ENCODE measurements around the gene ST3GAL3.

Gene ST3GAL3, protein sequence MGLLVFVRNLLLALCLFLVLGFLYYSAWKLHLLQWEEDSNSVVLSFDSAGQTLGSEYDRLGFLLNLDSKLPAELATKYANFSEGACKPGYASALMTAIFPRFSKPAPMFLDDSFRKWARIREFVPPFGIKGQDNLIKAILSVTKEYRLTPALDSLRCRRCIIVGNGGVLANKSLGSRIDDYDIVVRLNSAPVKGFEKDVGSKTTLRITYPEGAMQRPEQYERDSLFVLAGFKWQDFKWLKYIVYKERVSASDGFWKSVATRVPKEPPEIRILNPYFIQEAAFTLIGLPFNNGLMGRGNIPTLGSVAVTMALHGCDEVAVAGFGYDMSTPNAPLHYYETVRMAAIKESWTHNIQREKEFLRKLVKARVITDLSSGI

DNA sequence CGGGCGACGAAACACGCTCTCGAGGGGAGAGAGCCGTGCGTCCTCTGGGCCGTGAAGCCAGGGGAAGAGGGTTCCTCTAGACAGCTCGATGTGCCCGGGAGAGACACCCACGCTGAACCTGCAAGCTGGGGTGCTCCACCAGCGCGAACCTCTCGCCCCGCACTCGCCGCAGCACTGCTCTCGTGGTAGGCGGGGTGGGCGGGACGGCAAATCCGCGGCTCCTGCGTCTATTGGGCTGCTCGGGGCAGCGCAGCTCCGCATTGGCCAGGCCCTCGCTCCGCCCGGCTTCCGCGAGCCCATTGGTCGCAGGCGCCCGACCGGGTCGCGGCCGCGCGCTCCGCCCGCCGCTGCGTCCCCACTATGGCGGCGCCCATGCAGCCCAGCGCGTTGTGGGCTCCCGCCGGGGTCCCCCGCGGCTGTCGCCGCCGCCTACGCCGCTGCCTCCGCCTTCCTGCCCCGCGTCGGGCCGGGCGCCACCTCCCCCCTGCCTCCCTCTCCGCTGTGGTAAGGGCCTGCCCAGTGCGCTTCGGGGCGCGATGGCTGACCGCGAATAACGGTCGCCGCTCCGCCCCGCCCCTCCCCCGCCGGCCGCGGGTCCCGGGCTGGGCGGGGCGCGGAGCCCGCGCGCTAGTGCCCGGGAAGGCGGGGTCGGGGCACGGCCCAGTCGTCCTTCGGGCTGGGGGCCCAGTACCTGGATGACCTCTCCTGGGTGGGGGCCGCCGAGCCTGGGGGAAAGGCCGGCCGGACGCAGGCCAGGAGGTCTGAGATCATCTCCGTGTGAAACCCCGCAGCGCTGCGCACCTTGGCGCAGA is at the start of gene ST3GAL3:
ST3GAL3 (plus strand) TSS at position 347 of the 812 bp plus-strand sequence. CDS start 28,727 bp downstream, outside the sequence.
- H3K9ac ChIP-seq (ENCODE audit: low read depth in 1 of 2, low read length in 2 of 2), result peak within 1 kb of the TSS; percentile 66 to 84
- no peaks in the 10 kb centered on the region for H3K9me3 ChIP-seq (ENCODE audit: control insufficient read depth in 1 of 2, low read length in 2 of 2)
- peaks cover 16 to 18% of the 10 kb centered on the region in 2 donors for H3K4me1 ChIP-seq (ENCODE audit: control insufficient read depth in 1 of 2, insufficient read depth in 2 of 2, low read length in 2 of 2)
- H3K27me3 ChIP-seq (ENCODE audit: control insufficient read depth in 1 of 2, insufficient read depth in 2 of 2, low read length in 2 of 2), result no peaks in the 10 kb centered on the region
- peaks cover 23 to 32% of the 10 kb centered on the region in 2 donors for H3K36me3 ChIP-seq (ENCODE audit: control insufficient read depth in 1 of 2, insufficient read depth in 2 of 2, low read length in 2 of 2)
- peak within 1 kb of the TSS; percentile 39 for H3K27ac ChIP-seq (ENCODE audit: low read depth, low read length)
- H3K4me3 ChIP-seq (ENCODE audit: low read depth in 1 of 2, low read length in 2 of 2), result peak within 1 kb of the TSS; percentile 78 to 91

GRCh38 chr1:43659212-43660166 is 47.8 kb upstream of the ST3GAL3 start:
- no peak overlapping the region for H3K4me3 ChIP-seq (ENCODE audit: low read depth in 1 of 2, low read length in 2 of 2)
- H3K9ac ChIP-seq (ENCODE audit: low read depth in 1 of 2, low read length in 2 of 2), result no peak overlapping the region
- H3K4me1 ChIP-seq (ENCODE audit: control insufficient read depth in 1 of 2, insufficient read depth in 2 of 2, low read length in 2 of 2), result no peaks in the 10 kb centered on the region
- no peaks in the 10 kb centered on the region for H3K9me3 ChIP-seq (ENCODE audit: control insufficient read depth in 1 of 2, low read length in 2 of 2)
- peaks cover 50 to 90% of the 10 kb centered on the region in 2 donors for H3K36me3 ChIP-seq (ENCODE audit: control insufficient read depth in 1 of 2, insufficient read depth in 2 of 2, low read length in 2 of 2)
- no peaks in the 10 kb centered on the region for H3K27me3 ChIP-seq (ENCODE audit: control insufficient read depth in 1 of 2, insufficient read depth in 2 of 2, low read length in 2 of 2)
- H3K27ac ChIP-seq (ENCODE audit: low read depth, low read length), result no peak overlapping the region

- peaks cover 47 to 90% of the 10 kb centered on the region in 2 donors for H3K36me3 ChIP-seq (ENCODE audit: control insufficient read depth in 1 of 2, insufficient read depth in 2 of 2, low read length in 2 of 2)
Observed at GRCh38 chr1:43660355-43660754, 47.0 kb upstream of the ST3GAL3 start.

DNA sequence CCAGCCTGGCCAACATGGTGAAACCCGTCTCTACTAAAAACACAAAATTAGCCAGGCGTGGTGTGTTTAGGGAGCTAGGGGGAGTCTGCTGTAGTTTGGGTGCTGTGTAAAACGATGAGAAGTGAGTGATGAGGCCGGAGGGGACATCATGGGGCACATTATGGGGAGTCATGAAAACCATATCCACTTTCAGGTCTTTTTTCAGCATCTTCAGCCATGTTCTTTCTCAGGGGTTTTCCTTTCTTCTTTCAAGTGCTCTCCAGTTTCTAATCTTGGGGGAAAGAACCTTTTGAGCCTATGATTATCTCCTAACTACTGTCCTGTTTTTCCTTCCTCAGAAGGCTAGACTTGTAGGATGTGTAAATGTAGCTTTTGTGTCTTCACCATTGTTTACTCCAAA is 43.0 kb upstream of the ST3GAL3 start:
- Histone ChIP-seq H3K4me3 (ENCODE audit: low read depth in 1 of 2, low read length in 2 of 2) (no peak overlapping the region), H3K36me3 (ENCODE audit: control insufficient read depth in 1 of 2, insufficient read depth in 2 of 2, low read length in 2 of 2) (peaks cover 66 to 95% of the 10 kb centered on the region in 2 donors), H3K9me3 (ENCODE audit: control insufficient read depth in 1 of 2, low read length in 2 of 2) (no peaks in the 10 kb centered on the region), H3K27ac (ENCODE audit: low read depth, low read length) (no peak overlapping the region), H3K4me1 (ENCODE audit: control insufficient read depth in 1 of 2, insufficient read depth in 2 of 2, low read length in 2 of 2) (no peaks in the 10 kb centered on the region), H3K9ac (ENCODE audit: low read depth in 1 of 2, low read length in 2 of 2) (no peak overlapping the region), H3K27me3 (ENCODE audit: control insufficient read depth in 1 of 2, insufficient read depth in 2 of 2, low read length in 2 of 2) (no peaks in the 10 kb centered on the region)

More at GRCh38 chr1:43660355-43660754, 47.0 kb upstream of the ST3GAL3 start:
- no peaks in the 10 kb centered on the region for H3K9me3 ChIP-seq (ENCODE audit: control insufficient read depth in 1 of 2, low read length in 2 of 2)
- H3K4me3 ChIP-seq (ENCODE audit: low read depth in 1 of 2, low read length in 2 of 2), result no peak overlapping the region
- no peak overlapping the region for H3K27ac ChIP-seq (ENCODE audit: low read depth, low read length)
- H3K9ac ChIP-seq (ENCODE audit: low read depth in 1 of 2, low read length in 2 of 2), result no peak overlapping the region
- H3K27me3 ChIP-seq (ENCODE audit: control insufficient read depth in 1 of 2, insufficient read depth in 2 of 2, low read length in 2 of 2), result no peaks in the 10 kb centered on the region
- H3K4me1 ChIP-seq (ENCODE audit: control insufficient read depth in 1 of 2, insufficient read depth in 2 of 2, low read length in 2 of 2), result no peaks in the 10 kb centered on the region

GRCh38 chr1:43666608-43667007 is 40.7 kb upstream of the ST3GAL3 start:
- H3K27me3 ChIP-seq (ENCODE audit: control insufficient read depth in 1 of 2, insufficient read depth in 2 of 2, low read length in 2 of 2), result no peaks in the 10 kb centered on the region
- no peaks in the 10 kb centered on the region for H3K4me1 ChIP-seq (ENCODE audit: control insufficient read depth in 1 of 2, insufficient read depth in 2 of 2, low read length in 2 of 2)
- H3K36me3 ChIP-seq (ENCODE audit: control insufficient read depth in 1 of 2, insufficient read depth in 2 of 2, low read length in 2 of 2), result peaks cover 70 to 97% of the 10 kb centered on the region in 2 donors
- H3K4me3 ChIP-seq (ENCODE audit: low read depth in 1 of 2, low read length in 2 of 2), result no peak overlapping the region
- no peak overlapping the region for H3K9ac ChIP-seq (ENCODE audit: low read depth in 1 of 2, low read length in 2 of 2)
- H3K27ac ChIP-seq (ENCODE audit: low read depth, low read length), result no peak overlapping the region
- H3K9me3 ChIP-seq (ENCODE audit: control insufficient read depth in 1 of 2, low read length in 2 of 2), result no peaks in the 10 kb centered on the region

GRCh38 chr1:43668956-43669355 is 38.4 kb upstream of the ST3GAL3 start:
- Histone ChIP-seq H3K27me3 (ENCODE audit: control insufficient read depth in 1 of 2, insufficient read depth in 2 of 2, low read length in 2 of 2) (no peaks in the 10 kb centered on the region), H3K9ac (ENCODE audit: low read depth in 1 of 2, low read length in 2 of 2) (no peak overlapping the region), H3K27ac (ENCODE audit: low read depth, low read length) (no peak overlapping the region), H3K4me3 (ENCODE audit: low read depth in 1 of 2, low read length in 2 of 2) (no peak overlapping the region), H3K4me1 (ENCODE audit: control insufficient read depth in 1 of 2, insufficient read depth in 2 of 2, low read length in 2 of 2) (no peaks in the 10 kb centered on the region), H3K36me3 (ENCODE audit: control insufficient read depth in 1 of 2, insufficient read depth in 2 of 2, low read length in 2 of 2) (peaks cover 59 to 95% of the 10 kb centered on the region in 2 donors), H3K9me3 (ENCODE audit: control insufficient read depth in 1 of 2, low read length in 2 of 2) (no peaks in the 10 kb centered on the region)

GRCh38 chr1:43669878-43670277 is 37.5 kb upstream of the ST3GAL3 start:
- H3K4me1 ChIP-seq (ENCODE audit: control insufficient read depth in 1 of 2, insufficient read depth in 2 of 2, low read length in 2 of 2), result no peaks in the 10 kb centered on the region
- no peak overlapping the region for H3K27ac ChIP-seq (ENCODE audit: low read depth, low read length)
- H3K4me3 ChIP-seq (ENCODE audit: low read depth in 1 of 2, low read length in 2 of 2), result no peak overlapping the region
- no peak overlapping the region for H3K9ac ChIP-seq (ENCODE audit: low read depth in 1 of 2, low read length in 2 of 2)
- H3K36me3 ChIP-seq (ENCODE audit: control insufficient read depth in 1 of 2, insufficient read depth in 2 of 2, low read length in 2 of 2), result peaks cover 60 to 92% of the 10 kb centered on the region in 2 donors
- H3K9me3 ChIP-seq (ENCODE audit: control insufficient read depth in 1 of 2, low read length in 2 of 2), result no peaks in the 10 kb centered on the region
- H3K27me3 ChIP-seq (ENCODE audit: control insufficient read depth in 1 of 2, insufficient read depth in 2 of 2, low read length in 2 of 2), result no peaks in the 10 kb centered on the region

GRCh38 chr1:43671193-43671592 is 36.1 kb upstream of the ST3GAL3 start:
- no peak overlapping the region for H3K27ac ChIP-seq (ENCODE audit: low read depth, low read length)
- peaks cover 57 to 90% of the 10 kb centered on the region in 2 donors for H3K36me3 ChIP-seq (ENCODE audit: control insufficient read depth in 1 of 2, insufficient read depth in 2 of 2, low read length in 2 of 2)
- no peaks in the 10 kb centered on the region for H3K4me1 ChIP-seq (ENCODE audit: control insufficient read depth in 1 of 2, insufficient read depth in 2 of 2, low read length in 2 of 2)
- H3K27me3 ChIP-seq (ENCODE audit: control insufficient read depth in 1 of 2, insufficient read depth in 2 of 2, low read length in 2 of 2), result no peaks in the 10 kb centered on the region
- H3K4me3 ChIP-seq (ENCODE audit: low read depth in 1 of 2, low read length in 2 of 2), result no peak overlapping the region
- no peaks in the 10 kb centered on the region for H3K9me3 ChIP-seq (ENCODE audit: control insufficient read depth in 1 of 2, low read length in 2 of 2)
- H3K9ac ChIP-seq (ENCODE audit: low read depth in 1 of 2, low read length in 2 of 2), result no peak overlapping the region

- Histone ChIP-seq H3K4me1 (ENCODE audit: control insufficient read depth in 1 of 2, insufficient read depth in 2 of 2, low read length in 2 of 2) (no peaks in the 10 kb centered on the region), H3K9me3 (ENCODE audit: control insufficient read depth in 1 of 2, low read length in 2 of 2) (no peaks in the 10 kb centered on the region), H3K27ac (ENCODE audit: low read depth, low read length) (no peak overlapping the region), H3K4me3 (ENCODE audit: low read depth in 1 of 2, low read length in 2 of 2) (no peak overlapping the region), H3K9ac (ENCODE audit: low read depth in 1 of 2, low read length in 2 of 2) (no peak overlapping the region), H3K36me3 (ENCODE audit: control insufficient read depth in 1 of 2, insufficient read depth in 2 of 2, low read length in 2 of 2) (peaks cover 52 to 87% of the 10 kb centered on the region in 2 donors), H3K27me3 (ENCODE audit: control insufficient read depth in 1 of 2, insufficient read depth in 2 of 2, low read length in 2 of 2) (no peaks in the 10 kb centered on the region)
Observed at GRCh38 chr1:43671626-43672330, 35.6 kb upstream of the ST3GAL3 start.
